SK-N-SH treated with all-trans-retinoic acid at 6 μM for 48 hours (cell line): Measurements from ENCODE around the gene LCN6.

Experiments used
- CREB5 ChIP-seq: fragments of 250-450 bp; sonication (Bioruptor Pico); IDR thresholded peaks from 2 replicates; pipeline ENCODE4 v1.5.1; 2020; ENCODE audit warnings: low read depth, mild to moderate bottlenecking, moderate library complexity
- ISL1 ChIP-seq: fragments of 250-450 bp; sonication (Bioruptor Pico); IDR thresholded peaks from 2 replicates; pipeline ENCODE4 v2.1.2; 2022; ENCODE audit warnings: mild to moderate bottlenecking, moderate library complexity
- SNAI2 ChIP-seq: fragments of 250-450 bp; sonication (Bioruptor Pico); IDR thresholded peaks from 2 replicates; pipeline ENCODE4 v1.5.0; 2020; ENCODE audit warnings: mild to moderate bottlenecking, moderate library complexity

- no peak for TF ChIP-seq CREB5 (CRISPR knock-in tag)
- no peak for TF ChIP-seq ISL1 (CRISPR knock-in tag)
- no peak for TF ChIP-seq SNAI2 (CRISPR knock-in tag)
Observed at GRCh38 chr9:136746155-136746490, 2.2 kb downstream of the LCN6 start.
